GM12892 (cell line): ENCODE measurements around the gene FNIP2.

Experiments used
- DNase-seq: peaks from one replicate; pipeline ENCODE4 v3.0.0; 2011; ENCODE audit not compliant: insufficient read length
- FAIRE-seq: peaks from 2 replicates; lab custom pipeline; 2011; peaks lifted over from hg19 to GRCh38; lab: Jason Lieb, UNC
- POLR2A ChIP-seq: IDR thresholded peaks from 2 replicates; pipeline ENCODE4 v1.6.1; 2011; ENCODE audit warnings: low read depth, low read length, control low read depth
- POLR2AphosphoS5 ChIP-seq: IDR thresholded peaks from 2 replicates; pipeline ENCODE4 v1.6.1; 2011; ENCODE audit warnings: low read depth, low read length, control low read depth
- TAF1 ChIP-seq: IDR thresholded peaks from 2 replicates; pipeline ENCODE4 v1.6.1; 2011; ENCODE audit warnings: low read depth, mild to moderate bottlenecking, control low read depth, low read length, borderline replicate concordance

Gene FNIP2

DNA sequence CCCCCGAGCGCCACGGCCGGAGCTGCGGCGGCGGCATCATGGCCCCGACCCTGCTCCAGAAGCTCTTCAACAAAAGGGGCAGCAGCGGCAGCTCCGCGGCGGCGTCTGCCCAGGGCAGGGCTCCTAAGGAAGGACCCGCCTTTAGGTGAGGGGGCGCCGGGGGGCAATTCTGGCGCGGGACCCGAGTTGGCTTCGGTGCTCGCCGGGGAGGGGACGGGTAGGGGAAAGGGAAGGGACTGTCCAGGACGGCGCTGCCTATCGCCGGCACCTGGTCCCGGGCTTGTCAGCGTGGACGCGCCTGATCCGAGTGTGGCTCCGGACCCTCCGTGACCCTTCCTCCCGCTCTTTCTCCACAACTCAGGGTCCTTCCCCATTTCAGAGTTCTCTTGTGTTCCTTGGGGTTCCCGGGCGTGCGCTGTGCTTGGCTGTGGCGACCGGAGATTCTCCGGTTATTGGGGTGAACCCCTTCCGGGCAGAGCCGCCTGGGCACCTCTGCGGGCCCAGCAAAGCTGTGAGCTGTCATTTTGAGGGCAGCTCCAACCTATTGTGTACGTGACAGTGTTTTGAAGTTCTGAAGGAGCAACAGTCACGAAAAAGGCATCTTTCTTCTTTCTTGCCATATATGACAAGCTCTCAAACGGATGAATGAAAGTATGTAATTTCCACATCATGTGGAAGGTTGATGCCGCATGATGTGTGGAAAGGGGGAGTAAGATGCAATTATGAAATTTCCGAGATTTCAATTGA, 522 bp downstream of the FNIP2 start:
- TF ChIP-seq POLR2AphosphoS5 (no peak), TAF1 (no peak), POLR2A (no peak)
- peak; percentile 40 for FAIRE-seq
- no peak for DNase-seq

DNA sequence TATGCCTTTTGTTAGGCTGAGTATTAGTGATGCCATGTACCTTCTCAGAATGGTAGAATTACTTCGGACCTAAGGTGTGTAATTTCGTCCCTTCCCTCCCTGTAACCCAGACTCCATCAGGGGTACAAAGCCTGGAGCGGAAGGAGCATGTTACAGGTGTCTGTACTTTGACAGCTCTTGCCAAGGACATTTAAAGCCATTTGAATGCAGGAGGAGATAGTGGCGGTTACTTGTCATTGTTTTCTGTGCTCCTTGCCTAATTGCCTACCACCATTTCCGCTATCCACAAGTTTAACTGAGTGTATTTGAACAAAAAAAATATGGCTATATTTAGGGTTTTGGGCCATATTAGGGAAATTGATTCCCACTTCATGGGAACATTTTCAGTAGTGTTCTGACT, 1.8 kb downstream of the FNIP2 start:
- no peak for DNase-seq
- no peak for FAIRE-seq
- TF ChIP-seq POLR2A, result no peak
- no peak for TF ChIP-seq TAF1
- TF ChIP-seq POLR2AphosphoS5, result no peak

DNA sequence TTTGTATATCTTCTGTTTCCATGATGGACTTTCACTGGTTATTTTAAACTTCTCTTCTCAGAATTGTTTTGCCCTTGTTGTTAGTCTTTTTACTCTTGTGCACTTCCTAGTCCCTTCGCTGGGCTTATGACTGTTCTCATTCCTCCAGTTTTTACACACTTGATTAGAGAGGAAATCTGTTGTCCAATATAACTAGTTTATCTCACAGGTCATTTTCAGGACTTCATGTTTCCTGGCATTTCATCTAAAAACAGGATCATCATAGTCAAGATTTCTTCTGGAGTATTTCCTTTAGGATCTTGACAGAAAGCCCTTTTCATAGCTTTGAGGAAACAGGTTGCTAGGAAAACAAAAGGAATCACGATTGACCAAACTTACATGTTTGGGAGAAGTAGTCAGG, 3.0 kb downstream of the FNIP2 start:
- FAIRE-seq, result no peak
- no peak for TF ChIP-seq TAF1
- no peak for TF ChIP-seq POLR2A
- no peak for TF ChIP-seq POLR2AphosphoS5
- DNase-seq, result no peak

DNA sequence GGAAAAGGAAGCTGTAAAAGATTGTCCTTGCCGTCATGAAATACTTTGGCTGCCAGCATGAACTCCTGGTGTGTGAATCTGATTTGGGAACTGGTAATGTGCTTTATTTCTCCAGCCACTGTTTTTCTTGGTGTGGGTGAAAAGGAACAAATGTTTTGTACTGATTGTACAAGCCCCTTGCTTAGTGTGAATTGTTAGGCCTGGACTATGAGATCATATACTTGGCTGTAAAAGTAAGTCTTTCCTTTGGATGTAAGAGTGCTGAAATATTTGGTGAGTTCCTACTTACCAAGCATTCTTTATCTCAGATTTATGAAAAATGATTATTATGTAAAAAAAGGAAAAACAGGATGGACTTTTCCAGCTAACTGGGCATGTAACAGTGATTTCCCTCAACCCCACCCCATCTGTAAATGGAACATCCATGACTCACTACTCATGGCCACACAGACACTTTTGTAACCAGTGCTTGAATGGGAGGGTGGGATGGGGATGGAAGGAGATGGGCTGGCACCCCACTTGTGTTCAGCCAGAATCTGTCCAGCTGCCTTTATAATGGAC, 6.3 kb downstream of the FNIP2 start:
- FAIRE-seq (no peak), DNase-seq (no peak)
- TF ChIP-seq TAF1 (no peak), POLR2AphosphoS5 (no peak), POLR2A (no peak)

DNA sequence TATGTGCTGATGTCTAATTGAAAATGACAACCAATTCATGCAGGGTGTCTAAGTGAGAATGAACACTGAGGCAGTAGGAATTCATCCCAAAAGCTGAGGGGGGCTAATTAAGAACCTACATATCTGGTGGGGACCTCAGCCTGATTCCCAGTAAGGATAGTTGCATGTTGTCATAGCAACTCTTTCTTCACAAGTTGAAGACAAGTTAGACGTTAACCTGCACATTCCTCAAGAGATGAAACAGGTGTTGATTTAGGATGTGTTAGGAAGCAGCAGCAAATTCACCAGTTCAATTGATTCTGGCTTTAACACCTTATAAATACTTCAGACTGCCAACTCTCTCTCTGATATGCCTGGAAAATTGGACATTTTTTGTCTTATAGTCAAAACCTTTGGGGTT, 7.3 kb downstream of the FNIP2 start:
- TF ChIP-seq POLR2AphosphoS5, result no peak
- no peak for TF ChIP-seq TAF1
- no peak for TF ChIP-seq POLR2A
- FAIRE-seq (no peak), DNase-seq (no peak)

DNA sequence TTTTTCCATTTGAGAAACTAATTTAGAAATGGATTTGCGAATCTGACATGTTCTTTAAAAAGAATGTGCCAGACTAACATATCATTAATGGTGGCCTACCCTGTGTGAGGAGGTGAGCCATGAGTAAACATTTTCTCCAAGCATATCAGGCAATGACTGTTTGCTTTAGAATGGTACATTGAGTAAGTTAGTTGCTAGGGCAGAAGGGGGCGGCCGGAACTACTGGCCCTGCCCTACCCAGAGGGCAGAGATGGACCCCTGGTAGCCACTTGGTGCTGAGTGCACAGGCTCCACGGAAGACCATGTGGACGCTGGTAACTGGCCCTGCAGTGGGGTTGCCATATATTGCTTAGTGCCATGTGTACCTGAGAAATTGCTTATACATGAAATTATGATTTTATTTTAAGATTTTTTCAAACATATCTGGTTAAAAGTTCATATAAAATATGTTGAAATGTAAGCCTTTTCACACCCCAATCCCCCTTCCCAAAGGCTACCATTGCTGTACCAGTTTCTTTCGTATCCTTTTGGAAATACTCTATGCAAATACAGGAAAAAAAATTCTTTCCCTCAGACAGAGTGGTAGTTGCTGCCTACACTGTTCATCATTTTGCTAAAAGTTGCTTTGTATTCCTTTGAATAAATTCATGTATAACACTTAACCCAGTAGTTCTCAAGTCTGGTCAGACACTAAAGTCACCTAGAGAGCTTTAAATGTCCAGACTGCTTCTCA, 8.8 kb downstream of the FNIP2 start:
- no peak for DNase-seq
- no peak for TF ChIP-seq TAF1
- TF ChIP-seq POLR2A, result no peak
- TF ChIP-seq POLR2AphosphoS5, result no peak
- FAIRE-seq, result no peak

DNA sequence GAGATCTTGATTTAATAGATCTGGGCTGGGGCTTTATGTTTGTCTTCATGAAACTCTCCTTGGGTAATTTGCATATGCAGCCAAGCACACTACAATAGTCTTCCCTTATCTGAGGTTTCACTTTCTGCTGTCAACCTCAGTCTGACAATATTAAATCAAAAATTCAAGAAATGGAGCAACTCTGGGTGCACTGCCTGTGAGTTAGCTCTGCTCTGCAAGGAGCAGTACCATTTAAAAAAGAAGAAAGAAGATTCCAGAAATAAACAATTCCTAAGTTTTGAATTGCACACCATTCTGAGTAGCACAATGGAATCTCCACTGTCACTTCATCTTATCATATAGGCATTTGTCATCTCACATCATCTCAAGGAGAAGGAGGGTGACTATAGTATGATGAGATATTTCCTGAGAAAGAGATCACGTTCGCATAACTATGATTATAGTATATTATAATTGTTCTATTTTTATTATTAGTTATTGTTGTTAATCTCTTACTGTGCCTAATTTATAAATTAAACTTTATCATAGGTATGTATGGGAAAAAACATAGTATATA, 9.4 kb downstream of the FNIP2 start:
- FAIRE-seq, result no peak
- no peak for TF ChIP-seq POLR2AphosphoS5
- TF ChIP-seq POLR2A, result no peak
- TF ChIP-seq TAF1, result no peak
- no peak for DNase-seq

DNA sequence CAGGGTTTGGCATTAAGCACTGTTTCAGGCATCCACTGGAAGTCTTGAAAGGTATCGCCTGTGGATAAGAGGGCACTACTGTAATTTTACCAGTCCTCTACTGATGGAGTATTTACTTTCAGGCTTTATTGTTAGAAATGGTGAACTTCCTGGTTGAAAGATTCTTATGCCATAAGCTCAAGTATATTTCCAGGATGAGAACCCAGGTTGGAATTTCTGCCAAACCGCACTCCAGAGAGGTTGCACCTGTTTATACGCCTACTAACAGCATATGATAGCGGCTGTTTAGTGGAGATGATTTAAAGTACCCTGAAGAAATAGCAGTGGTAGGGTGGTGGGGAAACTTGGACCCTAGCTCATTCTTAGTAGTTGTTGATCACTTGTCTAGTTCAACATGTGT, 9.9 kb downstream of the FNIP2 start:
- DNase-seq (no peak), FAIRE-seq (no peak)
- TF ChIP-seq TAF1 (no peak), POLR2A (no peak), POLR2AphosphoS5 (no peak)

DNA sequence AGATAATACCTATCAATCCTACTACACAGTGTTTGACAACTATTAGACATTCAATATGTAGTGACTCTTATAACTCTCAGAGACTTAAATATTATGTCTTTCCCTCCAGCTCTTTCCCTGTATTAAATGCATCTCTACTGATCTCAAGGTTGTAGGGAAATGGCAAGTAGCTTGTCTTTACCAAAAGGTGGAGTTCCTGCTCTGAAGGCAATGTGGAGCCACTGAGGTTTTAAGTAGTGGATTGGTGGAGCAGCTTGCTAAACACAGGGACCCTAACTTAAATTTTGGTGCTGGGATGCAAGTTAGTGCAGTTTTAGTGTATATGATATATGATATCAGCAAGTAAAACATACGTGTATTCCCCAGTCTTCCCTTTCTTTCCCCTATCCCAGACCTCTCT, 13.1 kb downstream of the FNIP2 start:
- no peak for FAIRE-seq
- no peak for DNase-seq

DNA sequence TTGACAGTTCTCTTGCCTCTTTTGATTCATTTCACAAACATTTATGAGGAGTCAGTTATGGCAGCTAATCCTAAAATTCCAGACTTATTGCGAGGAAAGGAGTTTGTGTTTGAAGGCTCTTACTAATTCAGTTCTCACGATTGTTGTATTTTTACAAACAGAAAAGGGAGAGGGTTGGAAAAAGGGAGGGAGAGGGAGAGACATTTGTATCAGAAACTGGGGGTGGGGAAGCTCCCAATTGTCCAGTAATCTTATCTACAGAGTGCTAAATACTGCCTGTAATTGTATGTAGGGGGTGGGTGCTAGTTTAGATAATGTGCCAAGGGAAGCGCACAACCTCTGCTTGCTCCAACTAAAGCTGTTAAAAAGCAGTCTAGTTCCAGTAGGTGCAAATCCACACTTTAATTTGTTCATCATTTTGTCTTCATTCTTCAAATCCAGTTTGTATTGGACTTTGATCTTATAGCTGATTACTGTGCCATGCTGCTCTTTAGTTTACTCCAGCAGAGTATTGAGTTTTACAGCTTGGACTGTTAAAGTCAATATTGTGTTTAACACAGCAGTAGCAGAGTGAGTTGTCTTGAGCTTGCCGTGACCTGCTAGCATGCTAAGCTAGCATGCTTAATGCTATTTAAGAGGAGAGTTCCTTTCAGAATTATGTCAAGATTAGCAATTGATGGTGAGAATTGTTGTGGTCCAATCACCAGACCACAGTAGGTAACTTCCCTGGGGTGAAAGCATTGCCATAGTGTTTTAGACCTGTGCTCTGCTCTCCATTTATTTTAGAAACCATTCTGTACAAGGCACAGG, 13.9 kb downstream of the FNIP2 start:
- DNase-seq, result no peak

More for the DNA sequence above, 13.1 kb downstream of the FNIP2 start:
- no peak for TF ChIP-seq POLR2A
- no peak for TF ChIP-seq POLR2AphosphoS5
- no peak for TF ChIP-seq TAF1

DNA sequence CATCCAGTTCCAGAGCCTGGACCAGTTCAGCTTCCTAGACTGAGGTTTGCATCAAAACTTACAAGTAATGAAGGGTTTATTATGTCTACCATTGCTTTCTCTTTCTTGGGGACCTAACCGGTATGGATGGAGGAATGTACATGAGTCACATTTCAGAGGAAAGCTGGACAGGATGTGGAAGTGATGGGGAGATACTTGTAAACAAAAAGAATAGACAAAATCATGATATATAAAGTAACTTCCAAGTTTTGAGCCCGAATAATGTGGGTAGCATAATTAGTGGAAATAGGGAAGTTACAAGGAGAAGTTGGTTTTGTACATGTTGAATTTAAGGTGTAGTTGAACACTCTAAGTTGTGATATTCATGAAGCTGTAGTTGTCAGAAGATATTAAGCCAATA, 15.0 kb downstream of the FNIP2 start:
- DNase-seq (no peak), FAIRE-seq (no peak)
- TF ChIP-seq POLR2A, result no peak
- no peak for TF ChIP-seq TAF1
- no peak for TF ChIP-seq POLR2AphosphoS5

More for the DNA sequence above, 13.9 kb downstream of the FNIP2 start:
- no peak for FAIRE-seq
- TF ChIP-seq TAF1, result no peak
- no peak for TF ChIP-seq POLR2A
